Measurements from ENCODE around the gene RNF4. TPM values are rescaled to one million over a fixed set of nuclear protein-coding genes. Genes with fewer than 3 reads are reported as not detected.

The RNF4 gene
- total and polyA plus RNA-seq, 2 experiments from 2014 or later: 63.1 to 66.5 TPM

GRCh38 chr4:2448589-2448988, 20.3 kb upstream of the RNF4 start:
- no peaks in the 10 kb centered on the region for H3K27me3 ChIP-seq (replicated peaks; ENCODE audit: insufficient read depth)
- no peaks in the 10 kb centered on the region for H3F3A ChIP-seq (ENCODE audit: insufficient read depth)
- no peak overlapping the region for H3K4me2 ChIP-seq (ENCODE audit: unreplicated experiment)
- TF ChIP-seq EZH2 (IDR thresholded peaks at IDR 0.05; ENCODE audit: insufficient read depth, poor library complexity, severe bottlenecking) (no peak), EZH2phosphoT487 (IDR thresholded peaks at IDR 0.05; ENCODE audit: insufficient read depth, low read depth) (no peak)
- in situ Hi-C loops (cut with MboI): loop anchor here (10.0 kb wide), 1 partner anchor 224 kb away; no protein-coding TSS in a partner anchor
- no peak overlapping the region for H3K9ac ChIP-seq
- no peaks in the 10 kb centered on the region for H3K79me2 ChIP-seq (ENCODE audit: insufficient read depth)
- H3K4me1 ChIP-seq (ENCODE audit: insufficient read depth): no peaks in the 10 kb centered on the region
- WGBS, 2 experiments (ENCODE audit: low coverage in 1 of 2, low lambda C conversion rate in 2 of 2, missing lambda C conversion rate in 2 of 2): 53 to 72% methylated on average over 7 of the region's 7 CpGs
- no peaks in the 10 kb centered on the region for H4K20me1 ChIP-seq (ENCODE audit: insufficient read depth)
- no peak overlapping the region for H3K4me3 ChIP-seq
- no peak for DNase-seq
- H3K9me3 ChIP-seq (ENCODE audit: low read depth): no peaks in the 10 kb centered on the region
- H3K9me2 ChIP-seq (ENCODE audit: insufficient read depth): no peaks in the 10 kb centered on the region
- no peak overlapping the region for H3K27ac ChIP-seq
- no peak overlapping the region for H2AFZ ChIP-seq
- no peaks in the 10 kb centered on the region for H3K36me3 ChIP-seq (ENCODE audit: low read depth)

- Histone ChIP-seq H3K27me3 (replicated peaks; ENCODE audit: insufficient read depth) (no peaks in the 10 kb centered on the region), H3K79me2 (ENCODE audit: insufficient read depth) (no peaks in the 10 kb centered on the region), H2AFZ (no peak overlapping the region), H3K4me2 (ENCODE audit: unreplicated experiment) (no peak overlapping the region), H3F3A (ENCODE audit: insufficient read depth) (no peaks in the 10 kb centered on the region), H3K36me3 (ENCODE audit: low read depth) (no peaks in the 10 kb centered on the region), H4K20me1 (ENCODE audit: insufficient read depth) (no peaks in the 10 kb centered on the region), H3K9me2 (ENCODE audit: insufficient read depth) (no peaks in the 10 kb centered on the region), H3K4me3 (no peak overlapping the region), H3K27ac (no peak overlapping the region), H3K9me3 (ENCODE audit: low read depth) (no peaks in the 10 kb centered on the region), H3K9ac (no peak overlapping the region), H3K4me1 (ENCODE audit: insufficient read depth) (no peaks in the 10 kb centered on the region)
- no peak for DNase-seq
- TF ChIP-seq EZH2phosphoT487 (IDR thresholded peaks at IDR 0.05; ENCODE audit: insufficient read depth, low read depth) (no peak), EZH2 (IDR thresholded peaks at IDR 0.05; ENCODE audit: insufficient read depth, poor library complexity, severe bottlenecking) (no peak)
- WGBS, 2 experiments (ENCODE audit: low coverage in 1 of 2, low lambda C conversion rate in 2 of 2, missing lambda C conversion rate in 2 of 2): 80 to 92% methylated on average over 8 to 11 of the region's 11 CpGs
- in situ Hi-C loops (cut with MboI): loop anchor here (10.0 kb wide), 1 partner anchor 224 kb away; no protein-coding TSS in a partner anchor
Observed at GRCh38 chr4:2449051-2449450, 19.9 kb upstream of the RNF4 start.

GRCh38 chr4:2449511-2450392, 19.2 kb upstream of the RNF4 start:
- DNase-seq: no peak
- in situ Hi-C loops (cut with MboI): loop anchor here (10.0 kb wide), 1 partner anchor 225 kb away; no protein-coding TSS in a partner anchor
- no peaks in the 10 kb centered on the region for H4K20me1 ChIP-seq (ENCODE audit: insufficient read depth)
- H2AFZ ChIP-seq: no peak overlapping the region
- no peak for TF ChIP-seq EZH2phosphoT487 (IDR thresholded peaks at IDR 0.05; ENCODE audit: insufficient read depth, low read depth)
- TF ChIP-seq EZH2 (IDR thresholded peaks at IDR 0.05; ENCODE audit: insufficient read depth, poor library complexity, severe bottlenecking): no peak
- H3K4me1 ChIP-seq (ENCODE audit: insufficient read depth): no peaks in the 10 kb centered on the region
- H3K4me3 ChIP-seq: no peak overlapping the region
- no peaks in the 10 kb centered on the region for H3K9me2 ChIP-seq (ENCODE audit: insufficient read depth)
- H3K79me2 ChIP-seq (ENCODE audit: insufficient read depth): no peaks in the 10 kb centered on the region
- H3K9me3 ChIP-seq (ENCODE audit: low read depth): no peaks in the 10 kb centered on the region
- WGBS, 2 experiments (ENCODE audit: low coverage in 1 of 2, low lambda C conversion rate in 2 of 2, missing lambda C conversion rate in 2 of 2): 68 to 70% methylated on average over 26 to 27 of the region's 27 CpGs
- H3K9ac ChIP-seq: no peak overlapping the region
- H3K27me3 ChIP-seq (replicated peaks; ENCODE audit: insufficient read depth): no peaks in the 10 kb centered on the region
- H3F3A ChIP-seq (ENCODE audit: insufficient read depth): no peaks in the 10 kb centered on the region
- no peaks in the 10 kb centered on the region for H3K36me3 ChIP-seq (ENCODE audit: low read depth)
- H3K4me2 ChIP-seq (ENCODE audit: unreplicated experiment): no peak overlapping the region
- H3K27ac ChIP-seq: no peak overlapping the region

- Histone ChIP-seq H3K4me1 (ENCODE audit: insufficient read depth) (no peaks in the 10 kb centered on the region), H3K27ac (no peak overlapping the region), H3F3A (ENCODE audit: insufficient read depth) (no peaks in the 10 kb centered on the region), H3K36me3 (ENCODE audit: low read depth) (no peaks in the 10 kb centered on the region), H3K27me3 (replicated peaks; ENCODE audit: insufficient read depth) (no peaks in the 10 kb centered on the region), H3K9me3 (ENCODE audit: low read depth) (no peaks in the 10 kb centered on the region), H2AFZ (no peak overlapping the region), H4K20me1 (ENCODE audit: insufficient read depth) (no peaks in the 10 kb centered on the region), H3K9ac (no peak overlapping the region), H3K9me2 (ENCODE audit: insufficient read depth) (no peaks in the 10 kb centered on the region), H3K79me2 (ENCODE audit: insufficient read depth) (no peaks in the 10 kb centered on the region), H3K4me2 (ENCODE audit: unreplicated experiment) (no peak overlapping the region), H3K4me3 (no peak overlapping the region)
- in situ Hi-C loops (cut with MboI): no loop called here
- 69 to 75% methylated on average over 16 of the region's 16 CpGs for WGBS, 2 experiments (ENCODE audit: low coverage in 1 of 2, low lambda C conversion rate in 2 of 2, missing lambda C conversion rate in 2 of 2)
- DNase-seq: no peak
- no peak for TF ChIP-seq EZH2 (IDR thresholded peaks at IDR 0.05; ENCODE audit: insufficient read depth, poor library complexity, severe bottlenecking)
- no peak for TF ChIP-seq EZH2phosphoT487 (IDR thresholded peaks at IDR 0.05; ENCODE audit: insufficient read depth, low read depth)
Observed at GRCh38 chr4:2450394-2451035, 18.4 kb upstream of the RNF4 start.

All from GM23248 (cell line).